Measurements from ENCODE around the gene PTGFRN.

Gene PTGFRN

GRCh38 chr1:117026361-117026760, 116.6 kb downstream of the PTGFRN start:
- DNase-seq (ENCODE audit: low spot score) = no peak
- FAIRE-seq = no peak

GRCh38 chr1:117029685-117030084, 120.0 kb downstream of the PTGFRN start:
- FAIRE-seq = no peak
- DNase-seq (ENCODE audit: low spot score) = no peak

GRCh38 chr1:117030271-117030877, 120.7 kb downstream of the PTGFRN start:
- no peak for FAIRE-seq

GRCh38 chr1:117032266-117032665, 122.5 kb downstream of the PTGFRN start:
- DNase-seq (ENCODE audit: low spot score) = no peak
- no peak for FAIRE-seq

More at GRCh38 chr1:117030271-117030877, 120.7 kb downstream of the PTGFRN start:
- no peak for DNase-seq (ENCODE audit: low spot score)

GRCh38 chr1:117032681-117033539, 123.2 kb downstream of the PTGFRN start:
- no peak for FAIRE-seq
- DNase-seq (ENCODE audit: low spot score) = no peak

GRCh38 chr1:117033772-117034171, 124.1 kb downstream of the PTGFRN start:
- no peak for FAIRE-seq

GRCh38 chr1:117034791-117035290, 125.1 kb downstream of the PTGFRN start:
- no peak for DNase-seq (ENCODE audit: low spot score)
- no peak for FAIRE-seq

More at GRCh38 chr1:117033772-117034171, 124.1 kb downstream of the PTGFRN start:
- DNase-seq (ENCODE audit: low spot score) = no peak

GRCh38 chr1:117036018-117036461, 126.3 kb downstream of the PTGFRN start:
- FAIRE-seq (no peak), DNase-seq (ENCODE audit: low spot score) (peak; percentile 11)

GRCh38 chr1:117037802-117038201, 128.1 kb downstream of the PTGFRN start:
- FAIRE-seq (no peak), DNase-seq (ENCODE audit: low spot score) (no peak)

GRCh38 chr1:117038236-117038635, 128.5 kb downstream of the PTGFRN start:
- DNase-seq (ENCODE audit: low spot score) (no peak), FAIRE-seq (no peak)
